ENCODE measurements around the gene RITA1.

RITA1 gene

DNA sequence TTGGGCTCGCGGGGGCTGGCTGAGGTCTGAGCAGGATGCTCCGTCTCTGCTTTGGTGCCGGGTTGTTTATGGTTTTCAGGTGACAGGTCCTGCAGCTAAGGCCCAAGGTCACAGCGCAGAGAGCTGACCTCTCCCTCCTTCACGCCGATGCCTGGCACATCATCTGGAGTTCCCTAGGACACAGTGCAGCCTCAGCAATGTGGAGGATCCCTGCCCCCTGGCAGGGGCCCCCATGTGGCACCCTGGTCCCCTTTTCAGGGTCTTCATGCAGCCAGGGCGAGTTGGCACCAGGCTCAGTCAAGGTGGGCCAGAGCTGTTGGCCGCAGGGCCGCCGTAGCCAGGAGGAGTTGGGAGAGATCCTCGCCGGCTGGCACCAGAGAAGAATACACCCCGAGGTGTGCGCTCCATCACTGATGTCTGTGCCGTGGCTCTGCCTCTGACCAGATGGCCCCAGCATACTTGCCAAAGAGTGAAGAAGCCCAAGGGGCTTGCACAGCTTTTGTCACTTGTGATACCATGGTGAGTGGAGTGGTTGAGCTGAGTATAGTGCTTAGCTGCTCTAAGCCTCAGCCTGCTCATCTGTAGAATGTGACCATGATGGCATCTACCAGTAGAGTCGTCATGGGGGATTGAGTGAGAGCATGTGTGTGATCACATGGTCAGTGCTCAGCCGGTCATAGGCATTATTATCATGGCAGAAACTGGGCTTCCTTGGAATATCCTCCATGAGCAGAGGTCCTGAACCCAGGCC is 46.7 kb downstream of the RITA1 start:
- no peak for DNase-seq

DNA sequence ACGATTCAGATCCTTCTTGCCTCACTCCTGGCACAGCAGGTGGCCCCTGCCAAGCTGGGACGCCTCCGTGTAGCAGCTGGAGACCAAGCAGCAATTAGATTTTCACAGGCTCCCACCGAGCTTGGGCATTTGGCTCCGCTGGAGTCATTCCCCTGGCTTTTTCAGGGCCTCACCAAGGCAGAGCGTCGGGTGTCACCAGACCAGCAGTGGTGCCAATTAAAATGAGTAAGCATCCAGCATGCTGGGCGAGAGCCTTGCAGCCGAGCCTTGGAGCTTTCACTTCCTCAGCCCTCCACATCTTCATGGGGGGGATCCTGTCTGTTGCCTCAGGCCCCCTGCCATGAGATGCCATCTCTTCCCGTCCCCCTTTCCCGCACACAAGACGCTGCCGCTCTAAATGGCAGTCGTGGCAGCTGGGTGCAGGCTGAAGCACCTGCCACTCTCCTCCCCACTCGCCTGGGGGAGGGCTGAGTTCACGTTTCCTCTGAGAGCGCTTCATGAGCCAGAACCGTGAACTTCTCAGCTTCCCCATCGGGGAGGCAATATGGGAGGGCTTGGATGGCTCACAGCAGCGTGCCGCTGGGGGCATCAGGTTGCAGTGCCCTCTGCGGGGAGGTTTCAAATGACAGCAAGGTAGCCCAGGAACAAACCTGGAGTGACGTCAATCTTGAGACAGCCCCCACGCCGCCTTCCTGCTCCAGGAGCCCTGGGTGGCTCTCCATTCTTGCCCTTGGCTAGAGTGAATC is 47.5 kb downstream of the RITA1 start:
- no peak for DNase-seq

DNA sequence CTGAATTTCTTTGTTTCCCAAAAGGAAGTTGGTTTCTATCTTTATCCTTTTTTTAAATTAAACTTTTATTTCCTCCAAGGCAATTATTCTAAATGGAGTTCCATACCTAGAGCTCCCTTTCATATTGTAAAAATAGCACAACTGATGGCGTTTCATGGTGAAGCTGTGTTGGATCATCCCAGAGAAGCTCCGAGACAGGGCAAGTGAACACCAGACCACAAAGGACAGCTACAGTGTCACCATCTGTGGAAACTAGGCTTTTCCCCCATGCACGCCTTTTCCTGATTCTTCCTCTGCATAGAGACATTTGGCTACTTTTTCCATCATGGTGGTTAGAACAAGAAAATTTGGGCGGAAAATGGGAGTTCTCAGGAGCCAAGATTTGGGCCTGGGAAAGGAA is 48.4 kb downstream of the RITA1 start:
- no peak for DNase-seq

DNA sequence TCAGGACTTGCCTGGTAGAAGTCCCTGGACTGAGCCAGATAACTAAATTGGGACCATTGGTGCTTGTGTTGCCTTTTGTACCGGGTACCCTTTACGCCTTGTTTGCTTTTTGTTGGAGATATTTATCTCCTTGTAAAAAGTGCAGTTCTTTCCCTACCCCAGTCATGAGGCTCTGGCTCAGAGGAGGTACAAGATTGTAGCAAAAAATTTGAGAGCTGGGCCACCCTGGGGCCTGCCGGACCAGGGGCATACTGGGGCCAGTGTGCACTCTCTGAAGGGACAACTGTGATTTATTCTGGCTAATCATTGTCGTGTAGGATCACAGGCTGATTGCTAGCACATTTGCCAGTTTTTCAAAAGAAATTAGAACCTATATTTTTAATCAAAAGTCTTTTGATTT is 49.0 kb downstream of the RITA1 start:
- no peak for DNase-seq

DNA sequence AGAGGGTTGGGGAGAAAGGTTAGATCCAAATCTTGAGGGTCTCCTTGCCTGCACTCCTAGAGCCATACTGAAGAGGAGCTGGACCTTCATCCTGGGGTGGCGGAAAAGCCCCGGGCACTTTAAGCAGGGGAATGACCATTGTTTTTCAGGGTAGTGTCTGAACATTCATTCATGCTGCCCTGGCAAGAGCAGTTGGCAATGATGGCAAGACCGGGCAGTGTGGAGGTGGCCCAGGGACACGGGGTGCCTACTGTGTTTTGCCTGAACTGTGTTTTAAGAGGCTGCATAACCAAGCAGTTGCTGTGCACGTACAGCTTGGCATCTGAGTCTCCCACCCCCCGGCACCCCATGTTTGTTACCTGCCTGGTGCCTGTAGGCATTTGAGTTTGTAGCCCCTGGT is 50.5 kb downstream of the RITA1 start:
- no peak for DNase-seq

DNA sequence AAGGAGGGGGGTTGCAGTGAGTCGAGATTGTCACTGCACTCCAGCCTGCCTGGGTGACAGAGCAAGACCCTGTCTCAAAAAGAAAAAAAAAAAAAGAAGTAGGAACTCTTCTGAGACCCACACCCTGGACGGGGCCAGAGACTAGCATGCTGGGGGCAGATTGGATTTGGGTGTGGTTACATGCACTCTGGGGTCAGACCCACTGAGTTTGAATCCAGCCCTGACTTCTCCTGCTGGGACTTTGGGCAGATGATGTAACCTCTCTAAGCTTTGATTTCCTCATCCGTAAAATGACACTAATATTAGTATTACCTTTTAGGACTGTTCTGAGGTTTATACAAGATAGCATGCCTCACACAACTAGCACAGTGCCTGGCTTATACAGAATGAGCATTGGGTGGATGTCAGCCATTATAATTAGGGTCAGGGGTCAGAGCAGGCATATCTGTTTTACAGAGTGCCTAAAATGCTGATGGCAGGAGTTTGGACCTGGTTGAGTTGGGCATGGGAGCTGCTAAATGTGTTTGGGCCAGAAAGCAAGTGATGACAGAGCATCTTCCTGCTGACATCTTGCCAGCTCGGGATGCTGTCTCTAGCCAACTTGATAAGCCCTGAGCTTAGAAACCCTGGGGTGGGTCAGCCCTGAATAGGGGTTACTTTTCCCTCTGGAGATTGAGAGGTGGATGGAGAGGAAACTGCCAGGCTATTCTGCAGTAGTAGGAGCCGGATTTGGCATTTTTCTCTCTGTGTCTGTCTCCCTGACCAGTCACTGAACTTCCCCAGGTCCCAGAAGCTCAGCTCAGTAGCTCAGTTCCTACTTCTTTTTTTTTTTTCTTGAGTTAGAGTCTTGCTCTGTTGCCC is 51.2 kb downstream of the RITA1 start:
- no peak for DNase-seq

DNA sequence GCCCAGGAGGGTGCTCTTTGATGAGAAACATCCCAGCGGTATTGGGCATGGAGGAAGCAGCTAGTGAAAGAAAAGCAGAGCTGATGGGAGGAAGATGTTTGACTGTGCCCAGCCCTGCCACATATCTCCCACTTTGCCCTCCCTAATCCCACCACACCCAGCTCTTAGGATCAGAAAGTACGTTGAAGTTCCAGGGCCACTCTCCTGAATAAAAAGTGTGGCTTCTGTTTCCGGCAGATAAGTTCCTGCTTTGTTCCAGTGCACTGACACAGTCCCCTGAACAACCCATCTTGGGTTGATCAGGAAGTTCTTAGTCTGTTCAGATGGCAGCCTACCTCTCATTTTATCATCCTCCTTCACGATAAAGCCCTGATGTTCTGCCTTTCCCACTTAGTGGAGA is 52.2 kb downstream of the RITA1 start:
- DNase-seq: no peak

DNA sequence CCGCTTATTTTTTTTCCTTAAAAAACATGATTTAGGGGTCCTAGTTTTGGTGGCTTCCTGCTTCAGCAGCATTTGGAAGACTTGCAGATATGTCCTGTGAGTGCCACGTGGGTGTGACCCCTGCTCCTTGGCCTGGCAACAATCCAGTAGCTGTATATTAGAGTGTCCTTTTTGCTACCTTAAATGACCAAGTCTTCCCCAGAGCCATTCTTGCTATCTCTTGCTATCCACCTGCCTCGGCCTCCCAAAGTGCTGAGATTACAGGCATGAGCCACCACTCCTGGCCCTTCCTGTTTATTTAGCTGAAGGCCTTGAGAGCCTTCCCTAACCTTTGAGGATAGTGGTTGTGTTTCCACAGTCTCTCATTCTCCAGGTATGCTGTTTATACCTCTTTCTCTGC is 52.8 kb downstream of the RITA1 start:
- no peak for DNase-seq

DNA sequence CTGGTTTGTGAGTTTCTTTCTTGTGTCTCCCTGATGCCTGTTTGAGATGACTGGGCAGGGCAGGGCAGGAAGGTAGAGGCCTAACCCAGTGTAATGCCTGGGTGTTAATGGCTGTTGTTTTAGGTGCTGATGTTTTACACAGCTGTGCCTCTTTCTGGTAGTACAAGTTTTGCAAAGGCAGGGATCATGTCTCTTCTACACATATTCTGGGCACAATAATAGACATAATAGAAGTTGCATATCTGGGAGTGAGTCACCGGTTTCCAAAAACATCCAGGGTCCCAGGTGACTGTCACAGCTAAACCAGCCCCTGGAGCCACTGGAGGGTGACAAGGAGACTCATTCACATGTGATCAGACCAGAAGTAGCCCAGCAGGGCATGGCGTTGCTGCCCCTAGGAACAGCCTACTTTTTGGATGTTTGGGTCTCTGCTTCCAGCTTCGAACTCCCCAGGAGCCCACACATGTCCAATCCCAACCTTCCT is 53.8 kb downstream of the RITA1 start:
- no peak for DNase-seq

DNA sequence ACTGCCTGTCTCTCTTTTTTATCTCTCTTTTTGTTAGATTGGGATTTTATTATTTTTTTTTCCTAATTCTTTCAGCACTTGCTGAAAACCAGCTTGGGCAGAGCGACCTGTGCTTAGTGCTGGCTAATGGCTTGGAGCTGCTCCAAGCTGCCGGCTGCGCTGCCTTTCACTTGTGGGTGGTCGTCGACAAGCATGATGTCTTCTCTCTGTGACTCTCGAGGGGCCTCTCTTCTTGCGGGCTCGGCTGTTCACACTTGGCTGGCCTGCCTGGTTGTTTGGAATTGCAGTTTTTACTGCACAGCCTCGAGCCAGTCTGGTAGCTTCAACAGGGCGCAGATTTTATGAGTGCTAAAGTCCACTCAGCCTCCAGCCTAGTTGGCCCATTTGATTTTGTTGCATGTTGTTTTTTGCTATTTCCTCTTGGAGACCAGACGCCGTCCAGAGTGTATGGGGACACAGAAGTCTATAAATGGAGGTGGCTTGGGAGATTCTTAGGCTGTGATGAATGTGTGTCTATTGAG is 54.4 kb downstream of the RITA1 start:
- no peak for DNase-seq

DNA sequence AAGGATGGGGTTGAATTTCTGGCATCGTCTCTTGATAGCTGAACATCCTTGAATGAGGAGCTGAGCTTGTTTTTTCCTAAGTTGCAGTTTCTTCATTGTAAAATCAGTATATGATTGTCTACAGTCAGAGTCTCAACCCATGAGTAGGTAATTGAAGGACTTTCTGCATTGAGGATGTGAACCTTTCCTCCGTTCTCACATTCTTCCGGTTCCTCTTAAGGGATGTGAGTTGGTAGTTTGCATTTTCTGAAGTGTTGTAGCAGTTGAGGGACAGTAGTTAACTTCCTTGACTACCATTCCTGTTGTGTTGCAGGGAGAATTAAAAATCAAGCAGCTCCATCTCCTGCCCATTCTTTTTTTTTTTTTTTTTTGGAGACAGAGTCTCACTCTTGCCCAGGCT is 54.9 kb downstream of the RITA1 start:
- DNase-seq: no peak

DNA sequence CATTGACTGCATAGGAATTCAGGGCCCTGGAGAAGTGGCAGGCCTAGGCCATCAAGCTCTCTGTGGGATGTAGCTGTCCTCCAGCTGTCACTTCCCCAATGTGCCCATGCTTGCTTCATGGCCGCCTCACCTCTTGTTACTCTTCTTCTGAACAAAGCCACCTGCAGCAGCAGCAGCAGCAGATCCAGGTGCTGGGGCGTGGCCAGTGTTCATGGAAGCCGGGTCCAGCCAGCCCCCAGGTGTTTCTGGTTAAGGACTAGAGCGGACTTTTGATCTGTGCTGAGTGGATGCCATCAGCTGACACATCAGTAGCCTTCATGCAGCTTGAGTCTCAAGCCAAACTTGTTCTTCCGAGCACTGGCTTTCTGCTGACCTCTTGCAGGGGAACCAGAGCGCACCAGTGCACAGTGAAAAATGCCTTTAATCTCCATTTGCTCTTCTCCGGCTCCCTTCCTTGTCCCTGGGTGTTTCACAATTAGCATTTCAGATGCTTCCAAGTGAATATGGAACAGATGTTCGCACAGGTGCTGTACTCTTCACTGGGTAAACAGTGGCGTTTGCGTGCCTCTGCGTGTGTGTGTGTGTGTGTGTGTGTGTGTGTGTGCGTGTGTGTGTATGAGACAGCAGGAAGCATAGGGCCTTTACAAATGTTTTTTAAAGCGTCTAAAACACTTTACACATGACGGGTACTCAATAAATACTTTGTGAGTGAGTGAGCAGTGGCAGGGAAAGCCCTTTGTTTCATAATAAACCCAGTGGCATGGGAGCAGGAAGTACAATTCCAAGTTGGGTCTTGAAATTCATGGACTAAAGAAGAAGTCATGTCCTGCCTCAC is 55.9 kb downstream of the RITA1 start:
- peak; percentile 83 for DNase-seq
